ENCODE measurements around the gene IRF2. TPM values are rescaled to one million over a fixed set of nuclear protein-coding genes. Genes with fewer than 3 reads are reported as not detected.

IRF2 gene
- total and polyA plus RNA-seq, 2 of the 8 experiments (the other 6 are each of a cell fraction or from before 2014, with no cell fraction given), result 13.8 to 17.0 TPM

DNA sequence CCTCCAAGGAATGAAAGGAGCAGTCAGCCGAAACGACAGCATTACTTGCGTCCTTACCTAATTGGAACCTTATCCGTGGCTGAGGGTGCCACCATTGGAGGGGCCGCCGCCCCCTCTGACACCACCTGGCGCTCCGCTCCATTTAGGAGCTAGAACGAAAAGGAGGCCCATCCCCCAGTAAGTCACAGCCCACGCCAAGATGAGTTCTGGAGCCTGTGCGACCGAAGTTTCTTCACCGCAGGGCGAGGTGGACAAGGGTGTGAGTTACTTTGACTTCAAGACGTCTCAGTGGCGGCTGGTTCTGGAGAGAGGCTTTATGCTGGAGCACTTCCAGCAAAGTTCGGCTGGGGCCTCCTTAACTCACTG is 729 bp upstream of the IRF2 start (continued):
- TF ChIP-seq, protein P1, sequence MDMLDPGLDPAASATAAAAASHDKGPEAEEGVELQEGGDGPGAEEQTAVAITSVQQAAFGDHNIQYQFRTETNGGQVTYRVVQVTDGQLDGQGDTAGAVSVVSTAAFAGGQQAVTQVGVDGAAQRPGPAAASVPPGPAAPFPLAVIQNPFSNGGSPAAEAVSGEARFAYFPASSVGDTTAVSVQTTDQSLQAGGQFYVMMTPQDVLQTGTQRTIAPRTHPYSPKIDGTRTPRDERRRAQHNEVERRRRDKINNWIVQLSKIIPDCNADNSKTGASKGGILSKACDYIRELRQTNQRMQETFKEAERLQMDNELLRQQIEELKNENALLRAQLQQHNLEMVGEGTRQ (IDR thresholded peaks at IDR 0.05; ENCODE audit: low read length), result no peak
- TF ChIP-seq JUN (IDR thresholded peaks at IDR 0.05; ENCODE audit: low read depth, low read length) (no peak), FOSL1 (IDR thresholded peaks at IDR 0.05; ENCODE audit: insufficient read depth, low read depth, low read length) (no peak), TCF12 (IDR thresholded peaks at IDR 0.05; ENCODE audit: low read depth, low read length) (no peak), HDAC2 (IDR thresholded peaks at IDR 0.05; ENCODE audit: borderline replicate concordance in 1 of 2, low read depth in 2 of 2, low read length in 2 of 2) (0 out of 4 replicates have a peak, but pooled peaks of 1 of the 2 experiments have one; percentile 8)
